HCT116 (cell line): ENCODE measurements around the gene SULT1A2.

ENCODE experiments used
- ATF3 ChIP-seq: IDR thresholded peaks from 2 replicates; pipeline ENCODE4 v1.6.1; 2012
- CEBPB ChIP-seq: IDR thresholded peaks from 2 replicates; pipeline ENCODE4 v1.6.1; 2012; ENCODE audit warnings: low read depth
- CTCF ChIP-seq, 3 experiments: fragments of 200-600 bp in 1 of 3; sonication (generic) in 1 of 3; IDR thresholded peaks in 2 of 3; conservative IDR thresholded peaks in 1 of 3; 2 replicates each; pipeline ENCODE4 v1.5.1; 2012 to 2017; ENCODE audit warnings: low read depth in 2 of 3, low read length in 2 of 3, antibody characterized with exemption in 1 of 3, borderline replicate concordance in 1 of 3, control low read depth in 1 of 3, mild to moderate bottlenecking in 1 of 3, mixed read lengths in 1 of 3, mixed run types in 1 of 3, moderate library complexity in 1 of 3; ENCODE audit not compliant: insufficient read depth in 1 of 3
- EGR1 ChIP-seq: IDR thresholded peaks from 2 replicates; pipeline ENCODE4 v1.6.1; 2012; ENCODE audit warnings: low read depth
- EZH2 ChIP-seq: fragments of 200-600 bp; sonication (generic); IDR thresholded peaks from 2 replicates; pipeline ENCODE4 v1.6.1; 2017; ENCODE audit warnings: antibody characterized with exemption, mixed run types
- JUND ChIP-seq: IDR thresholded peaks from 2 replicates; pipeline ENCODE4 v1.6.1; 2012
- POLR2A ChIP-seq: IDR thresholded peaks from 2 replicates; pipeline ENCODE4 v1.7.0; 2011; ENCODE audit warnings: borderline replicate concordance; ENCODE audit not compliant: insufficient read depth, insufficient read length; ENCODE audit errors: extremely low read depth
- POLR2AphosphoS5 ChIP-seq: IDR thresholded peaks from 2 replicates; pipeline ENCODE4 v1.6.1; 2011; ENCODE audit warnings: mild to moderate bottlenecking, low read depth, low read length, moderate library complexity
- RAD21 ChIP-seq: IDR thresholded peaks from 2 replicates; pipeline ENCODE4 v1.6.1; 2012; ENCODE audit warnings: low read depth, mild to moderate bottlenecking
- REST ChIP-seq: IDR thresholded peaks from 2 replicates; pipeline ENCODE4 v1.6.1; 2012; ENCODE audit warnings: low read depth
- SIN3A ChIP-seq: IDR thresholded peaks from 2 replicates; pipeline ENCODE4 v1.6.1; 2012; ENCODE audit warnings: low read depth
- YY1 ChIP-seq: IDR thresholded peaks from 2 replicates; pipeline ENCODE4 v1.6.1; 2011; ENCODE audit warnings: low read length, low read depth, moderate library complexity, mild to moderate bottlenecking; ENCODE audit not compliant: insufficient replicate concordance; ENCODE audit errors: extremely low read depth
- ZNF274 ChIP-seq: fragments of 200-500 bp; sonication (Bioruptor generic); IDR thresholded peaks from 2 replicates; pipeline ENCODE4 v1.6.1; 2014; ENCODE audit warnings: mild to moderate bottlenecking, low read depth, low read length, inconsistent platforms
- TF ChIP-seq, protein P1 (sequence below): IDR thresholded peaks from 2 replicates; pipeline ENCODE4 v1.6.1; 2012

- TF ChIP-seq POLR2AphosphoS5 (no peak), CTCF (IDR thresholded peaks at IDR 0.05 in 2 of 3, conservative IDR thresholded peaks at IDR 0.05 in 1 of 3; ENCODE audit: borderline replicate concordance in 1 of 3, insufficient read depth in 1 of 3, low read depth in 2 of 3, low read length in 2 of 3) (no peak), POLR2A (no peak), REST (no peak), JUND (no peak), CEBPB (no peak), RAD21 (no peak), EZH2 (no peak), SIN3A (no peak), EGR1 (no peak), ATF3 (no peak), ZNF274 (no peak), YY1 (no peak)
- TF ChIP-seq, protein P1, sequence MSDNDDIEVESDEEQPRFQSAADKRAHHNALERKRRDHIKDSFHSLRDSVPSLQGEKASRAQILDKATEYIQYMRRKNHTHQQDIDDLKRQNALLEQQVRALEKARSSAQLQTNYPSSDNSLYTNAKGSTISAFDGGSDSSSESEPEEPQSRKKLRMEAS, result no peak
These were observed 19.8 kb upstream of the SULT1A2 start for GRCh38 chr16:28616636-28617035.
